BE2C (cell line): ENCODE results near the gene ACOT8.
"Not testable (repeated sequence)": the region's sequence is repeated elsewhere in the genome, so short reads cannot be mapped to it uniquely, and the experiment has no call there.

Experiments
- DNase-seq: peaks from one replicate; pipeline ENCODE4 v3.0.0-alpha.2; 2020
- H3K27me3 ChIP-seq: fragments of 250-450 bp; sonication (Bioruptor Pico); 2 replicates; pipeline ENCODE4 v1.5.1; 2020; ENCODE audit warnings: mild to moderate bottlenecking
- H3K36me3 ChIP-seq: fragments of 250-450 bp; sonication (Bioruptor Pico); 2 replicates; pipeline ENCODE4 v1.5.1; 2020; ENCODE audit warnings: mild to moderate bottlenecking
- H3K4me1 ChIP-seq: fragments of 250-450 bp; sonication (Bioruptor Pico); 2 replicates; pipeline ENCODE4 v1.5.1; 2020
- H3K4me3 ChIP-seq: 2 replicates; pipeline ENCODE4 v1.5.1; 2011; ENCODE audit warnings: low read depth, low read length
- H3K9me3 ChIP-seq: fragments of 250-450 bp; sonication (Bioruptor Pico); 2 replicates; pipeline ENCODE4 v1.5.1; 2020
- TF ChIP-seq, protein P1 (sequence below): IDR thresholded peaks from 2 replicates; pipeline ENCODE4 v1.5.1; 2012; ENCODE audit warnings: mild to moderate bottlenecking, low read depth, low read length

The ACOT8 gene

DNA sequence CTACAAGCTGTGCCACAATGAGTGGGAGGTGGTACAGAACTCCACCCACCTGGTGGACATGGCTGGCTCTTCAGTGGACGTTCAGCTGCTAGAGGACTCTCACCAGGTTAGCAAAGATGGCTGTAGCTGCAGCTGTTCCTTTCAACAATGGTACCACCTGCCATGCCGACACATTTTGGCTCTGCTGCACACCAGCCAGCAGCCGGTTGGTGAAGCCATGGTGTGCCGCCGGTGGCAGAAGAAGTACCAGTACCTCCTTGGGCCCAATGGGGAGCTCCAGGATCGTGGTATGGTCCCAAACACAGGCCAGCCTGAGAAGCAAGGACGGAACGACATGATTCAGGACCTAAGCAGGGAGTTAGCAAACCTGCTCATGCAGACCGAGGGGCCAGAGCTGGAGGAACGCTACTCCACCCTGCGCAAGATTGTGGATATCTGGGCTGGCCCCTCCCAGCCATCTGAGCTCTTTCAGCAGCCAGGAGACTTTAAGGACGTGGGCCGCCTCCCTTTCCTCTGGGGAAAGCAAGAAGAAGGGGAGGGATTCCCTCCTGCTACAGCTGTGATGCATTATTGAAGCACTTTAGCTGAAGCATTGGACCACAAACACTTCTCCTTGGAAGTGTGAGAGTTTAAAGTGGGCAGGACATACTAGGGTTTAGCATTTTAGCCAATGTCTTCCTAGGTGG is 21.0 kb upstream of the ACOT8 start:
- H3K4me3 ChIP-seq: no peak overlapping the region
- no peaks in the 10 kb centered on the region; the same call in 1 of the 2 replicates for H3K4me1 ChIP-seq
- DNase-seq: no peak
- H3K27me3 ChIP-seq: no peaks in the 10 kb centered on the region
- TF ChIP-seq, protein P1, sequence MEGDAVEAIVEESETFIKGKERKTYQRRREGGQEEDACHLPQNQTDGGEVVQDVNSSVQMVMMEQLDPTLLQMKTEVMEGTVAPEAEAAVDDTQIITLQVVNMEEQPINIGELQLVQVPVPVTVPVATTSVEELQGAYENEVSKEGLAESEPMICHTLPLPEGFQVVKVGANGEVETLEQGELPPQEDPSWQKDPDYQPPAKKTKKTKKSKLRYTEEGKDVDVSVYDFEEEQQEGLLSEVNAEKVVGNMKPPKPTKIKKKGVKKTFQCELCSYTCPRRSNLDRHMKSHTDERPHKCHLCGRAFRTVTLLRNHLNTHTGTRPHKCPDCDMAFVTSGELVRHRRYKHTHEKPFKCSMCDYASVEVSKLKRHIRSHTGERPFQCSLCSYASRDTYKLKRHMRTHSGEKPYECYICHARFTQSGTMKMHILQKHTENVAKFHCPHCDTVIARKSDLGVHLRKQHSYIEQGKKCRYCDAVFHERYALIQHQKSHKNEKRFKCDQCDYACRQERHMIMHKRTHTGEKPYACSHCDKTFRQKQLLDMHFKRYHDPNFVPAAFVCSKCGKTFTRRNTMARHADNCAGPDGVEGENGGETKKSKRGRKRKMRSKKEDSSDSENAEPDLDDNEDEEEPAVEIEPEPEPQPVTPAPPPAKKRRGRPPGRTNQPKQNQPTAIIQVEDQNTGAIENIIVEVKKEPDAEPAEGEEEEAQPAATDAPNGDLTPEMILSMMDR: no peak
- no peaks in the 10 kb centered on the region for H3K9me3 ChIP-seq
- peaks cover 8% of the 10 kb centered on the region for H3K36me3 ChIP-seq

GRCh38 chr20:45874576-45874975 is 17.4 kb upstream of the ACOT8 start:
- Histone ChIP-seq H3K27me3 (no peaks in the 10 kb centered on the region), H3K4me1 (no peaks in the 10 kb centered on the region), H3K36me3 (no peaks in the 10 kb centered on the region), H3K9me3 (no peaks in the 10 kb centered on the region), H3K4me3 (no peak overlapping the region)
- no peak for DNase-seq
- TF ChIP-seq, protein P1: no peak

DNA sequence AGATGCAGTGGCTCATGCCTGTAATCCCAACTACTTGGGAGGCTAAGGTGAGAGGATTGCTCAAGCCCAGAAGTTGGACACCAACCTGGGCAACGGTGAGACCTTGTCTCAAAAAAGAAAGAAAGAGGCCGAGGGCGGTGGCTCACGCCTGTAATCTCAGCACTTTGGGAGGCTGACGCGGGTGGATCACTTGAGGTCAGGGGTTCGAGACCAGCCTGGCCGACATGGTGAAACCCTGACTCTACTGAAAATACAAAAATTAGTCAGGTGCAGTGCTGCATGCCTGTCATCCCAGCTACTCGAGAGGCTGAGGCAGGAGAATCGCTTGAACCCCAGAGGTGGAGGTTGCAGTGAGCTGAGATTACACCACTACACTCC is 16.9 kb upstream of the ACOT8 start:
- H3K9me3 ChIP-seq, H3K36me3 ChIP-seq, H3K4me1 ChIP-seq, DNase-seq, H3K27me3 ChIP-seq, H3K4me3 ChIP-seq: not testable (repeated sequence)

GRCh38 chr20:45873409-45874103 is 16.4 kb upstream of the ACOT8 start:
- TF ChIP-seq, protein P1: no peak
- no peaks in the 10 kb centered on the region for H3K36me3 ChIP-seq
- no peak overlapping the region for H3K4me3 ChIP-seq
- H3K4me1 ChIP-seq: no peaks in the 10 kb centered on the region
- H3K9me3 ChIP-seq: no peaks in the 10 kb centered on the region
- H3K27me3 ChIP-seq: no peaks in the 10 kb centered on the region
- DNase-seq: no peak

- no peak for DNase-seq
- TF ChIP-seq, protein P1: no peak
- H3K4me1 ChIP-seq: no peaks in the 10 kb centered on the region
- H3K27me3 ChIP-seq: no peaks in the 10 kb centered on the region
- H3K36me3 ChIP-seq: no peaks in the 10 kb centered on the region
- H3K4me3 ChIP-seq: no peak overlapping the region
- no peaks in the 10 kb centered on the region for H3K9me3 ChIP-seq
Observed at GRCh38 chr20:45872626-45873025, 15.4 kb upstream of the ACOT8 start.

- TF ChIP-seq, protein P1: no peak
- DNase-seq: no peak
- H3K27me3 ChIP-seq: no peaks in the 10 kb centered on the region
- no peaks in the 10 kb centered on the region for H3K4me1 ChIP-seq
- H3K4me3 ChIP-seq: no peak overlapping the region
- H3K36me3 ChIP-seq: no peaks in the 10 kb centered on the region
- H3K9me3 ChIP-seq: no peaks in the 10 kb centered on the region
Observed at GRCh38 chr20:45867819-45868176, 10.6 kb upstream of the ACOT8 start.
